HepG2 (cell line): ENCODE data around the gene GLG1.
"Not testable (repeated sequence)": the region's sequence is repeated elsewhere in the genome, so short reads cannot be mapped to it uniquely, and the experiment has no call there.

Experiments used
- ADNP ChIP-seq: sonication (generic); formaldehyde crosslinking; IDR thresholded peaks from 2 replicates; pipeline ENCODE4 v1.4.0; 2020; ENCODE audit warnings: missing genetic modification reagents
- ARHGAP35 ChIP-seq: sonication (generic); formaldehyde crosslinking; IDR thresholded peaks from 2 replicates; pipeline ENCODE4 v1.9.0; 2022; ENCODE audit warnings: mild to moderate bottlenecking, inconsistent platforms, moderate library complexity, missing genetic modification reagents, borderline replicate concordance
- BHLHE40 ChIP-seq: IDR thresholded peaks from 2 replicates; pipeline ENCODE4 v1.6.1; 2011; ENCODE audit warnings: low read length, improper control_type of control experiment
- FOXP4 ChIP-seq: sonication (generic); formaldehyde crosslinking; IDR thresholded peaks from 2 replicates; pipeline ENCODE4 v1.4.0; 2020; ENCODE audit warnings: missing genetic modification reagents
- GLI4 ChIP-seq: sonication (generic); formaldehyde crosslinking; IDR thresholded peaks from 2 replicates; pipeline ENCODE4 v1.5.1; 2020; ENCODE audit warnings: missing genetic modification reagents, mild to moderate bottlenecking, moderate library complexity, borderline replicate concordance
- HES4 ChIP-seq: sonication (generic); formaldehyde crosslinking; IDR thresholded peaks from 2 replicates; pipeline ENCODE4 v1.9.0; 2021; ENCODE audit warnings: mild to moderate bottlenecking, missing genetic modification reagents, borderline replicate concordance
- HNRNPUL1 ChIP-seq: fragments of 200-400 bp; formaldehyde crosslinking; IDR thresholded peaks from 2 replicates; pipeline ENCODE4 v1.6.1; 2017; ENCODE audit warnings: low read depth, mild to moderate bottlenecking, low read length, moderate library complexity
- NFIC ChIP-seq: IDR thresholded peaks from 2 replicates; pipeline ENCODE4 v1.6.1; 2012; ENCODE audit warnings: mild to moderate bottlenecking, low read length, inconsistent platforms
- PBX3 ChIP-seq: sonication (generic); formaldehyde crosslinking; IDR thresholded peaks from 2 replicates; pipeline ENCODE4 v1.8.1; 2023; ENCODE audit warnings: missing genetic modification reagents, inconsistent platforms, borderline replicate concordance
- USF2 ChIP-seq, 2 experiments: sonication (generic) in 1 of 2; formaldehyde crosslinking in 1 of 2; IDR thresholded peaks; 2 replicates each; pipeline versions ENCODE4 v1.5.1 to v1.6.1; 2011 to 2020; ENCODE audit warnings: borderline replicate concordance in 1 of 2, low read depth in 1 of 2, low read length in 1 of 2, mild to moderate bottlenecking in 1 of 2, missing genetic modification reagents in 1 of 2, moderate library complexity in 1 of 2
- ZNF33A ChIP-seq: sonication (generic); formaldehyde crosslinking; IDR thresholded peaks from 2 replicates; pipeline ENCODE4 v1.5.1; 2020; ENCODE audit warnings: missing genetic modification reagents, mild to moderate bottlenecking, moderate library complexity, borderline replicate concordance

GRCh38 chr16:74538801-74539200 is 68.1 kb downstream of the GLG1 start:
- not testable (repeated sequence) for TF ChIP-seq PBX3; GLI4 (CRISPR knock-in tag); ZNF33A (CRISPR knock-in tag); HNRNPUL1; HES4 (CRISPR knock-in tag); NFIC; ADNP (CRISPR knock-in tag); ARHGAP35 (CRISPR knock-in tag); BHLHE40; USF2 (IDR thresholded peaks at IDR 0.05; ENCODE audit: low read depth, low read length); USF2 (CRISPR knock-in tag; IDR thresholded peaks at IDR 0.05; ENCODE audit: borderline replicate concordance); FOXP4 (CRISPR knock-in tag)
